GM18526 (cell line): ENCODE measurements around the gene TNRC6C.

Experiments
- POLR2A ChIP-seq: IDR thresholded peaks from 3 replicates; pipeline ENCODE4 v1.6.1; 2011; ENCODE audit not compliant: insufficient read length; ENCODE audit errors: extremely low read depth

TNRC6C gene

GRCh38 chr17:78043031-78043430, 84.5 kb downstream of the TNRC6C start:
- no peak for TF ChIP-seq POLR2A

- TF ChIP-seq POLR2A: no peak
These were observed 85.9 kb downstream of the TNRC6C start for GRCh38 chr17:78044280-78044835.

- no peak for TF ChIP-seq POLR2A
These were observed 86.8 kb downstream of the TNRC6C start for GRCh38 chr17:78045316-78045715.

GRCh38 chr17:78046923-78047322, 88.4 kb downstream of the TNRC6C start:
- no peak for TF ChIP-seq POLR2A

- TF ChIP-seq POLR2A: no peak
These were observed 90.1 kb downstream of the TNRC6C start for GRCh38 chr17:78048346-78049292.

GRCh38 chr17:78049609-78050008, 91.1 kb downstream of the TNRC6C start:
- no peak for TF ChIP-seq POLR2A

- TF ChIP-seq POLR2A: no peak
These were observed 92.9 kb downstream of the TNRC6C start for GRCh38 chr17:78051186-78051972.

- no peak for TF ChIP-seq POLR2A
These were observed 95.4 kb downstream of the TNRC6C start for GRCh38 chr17:78053777-78054468.

- TF ChIP-seq POLR2A: no peak
These were observed 98.7 kb downstream of the TNRC6C start for GRCh38 chr17:78057113-78057740.

- TF ChIP-seq POLR2A: no peak
These were observed 99.5 kb downstream of the TNRC6C start for GRCh38 chr17:78058001-78058400.

- no peak for TF ChIP-seq POLR2A
These were observed 100.1 kb downstream of the TNRC6C start for GRCh38 chr17:78058581-78058980.

- no peak for TF ChIP-seq POLR2A
These were observed 104.1 kb downstream of the TNRC6C start for GRCh38 chr17:78062596-78062995.

GRCh38 chr17:78063489-78063888, 105.0 kb downstream of the TNRC6C start:
- no peak for TF ChIP-seq POLR2A

GRCh38 chr17:78064708-78065107, 106.2 kb downstream of the TNRC6C start:
- TF ChIP-seq POLR2A: no peak

- TF ChIP-seq POLR2A: no peak
These were observed 111.2 kb downstream of the TNRC6C start for GRCh38 chr17:78069695-78070094.
